Hindlimb muscle (tissue), 1 donor: ENCODE measurements around the gene CLDND2. TPM values are rescaled to one million over a fixed set of nuclear protein-coding genes. Genes with fewer than 3 reads are reported as not detected.

Experiments
- DNase-seq: peaks from one replicate; pipeline ENCODE4 v3.0.0-alpha.2; 2013
- polyA plus RNA-seq: library from polyadenylated mRNA; unstranded; fragments of 120-200 nt; gene quantifications from one replicate; pipeline ENCODE4 v1.2.1, GENCODE V29; 2013; ENCODE audit not compliant: insufficient read length

The CLDND2 gene
- polyA plus RNA-seq, 1 donor: 2.2 TPM

GRCh38 chr19:51380379-51380778 is 11.6 kb upstream of the CLDND2 start:
- no peak for DNase-seq

- no peak for DNase-seq
Observed at GRCh38 chr19:51377422-51377821, 8.6 kb upstream of the CLDND2 start.

GRCh38 chr19:51375504-51376221 is 6.9 kb upstream of the CLDND2 start:
- DNase-seq: no peak

- no peak for DNase-seq
Observed at GRCh38 chr19:51372649-51373504, 4.1 kb upstream of the CLDND2 start, which contains the start of gene NKG7. Gene NKG7 (minus strand): TSS chr19:51372654. CDS start chr19:51372535, 119 bp downstream.

- no peak for DNase-seq
Observed at GRCh38 chr19:51372021-51372648, 3.3 kb upstream of the CLDND2 start.

- no peak for DNase-seq
Observed at GRCh38 chr19:51371186-51371690, 2.4 kb upstream of the CLDND2 start.

- no peak for DNase-seq
Observed at GRCh38 chr19:51370230-51370629, 1.4 kb upstream of the CLDND2 start.

GRCh38 chr19:51367565-51368365 is 1.0 kb downstream of the CLDND2 start:
- DNase-seq: peak; percentile 98

- no peak for DNase-seq
Observed at GRCh38 chr19:51367255-51367564, 1.6 kb downstream of the CLDND2 start.

- peak; percentile 97 for DNase-seq
Observed at GRCh38 chr19:51366389-51367254, 2.2 kb downstream of the CLDND2 start.

- DNase-seq: no peak
Observed at GRCh38 chr19:51365965-51366388, 2.8 kb downstream of the CLDND2 start, which contains the start of gene ETFB. Gene ETFB (minus strand): TSS chr19:51366388. CDS start chr19:51366326, 62 bp downstream.

- DNase-seq: no peak
Observed at GRCh38 chr19:51365211-51365964, 3.4 kb downstream of the CLDND2 start.

GRCh38 chr19:51364200-51365106 is 4.3 kb downstream of the CLDND2 start:
- no peak for DNase-seq

GRCh38 chr19:51361239-51361638 is 7.6 kb downstream of the CLDND2 start:
- no peak for DNase-seq

- DNase-seq: peak; percentile 37
Observed at GRCh38 chr19:51359294-51359693, 9.5 kb downstream of the CLDND2 start.

GRCh38 chr19:51357952-51358351 is 10.9 kb downstream of the CLDND2 start:
- DNase-seq: no peak

- no peak for DNase-seq
Observed at GRCh38 chr19:51356159-51356801, 12.5 kb downstream of the CLDND2 start.

- DNase-seq: no peak
Observed at GRCh38 chr19:51354742-51355148, 14.1 kb downstream of the CLDND2 start.
